ENCODE measurements around the gene PRL.

GRCh38 chr6:22240025-22240424 lies 56.8 kb downstream of the PRL start:
- no peak for TF ChIP-seq POLR2AphosphoS5 (IDR thresholded peaks at IDR 0.05; ENCODE audit: insufficient read depth in 1 of 2, low read depth in 1 of 2)
- TF ChIP-seq POLR2A (IDR thresholded peaks at IDR 0.05) = no peak
